Endothelial cell (in vitro differentiated cells): ENCODE data around the gene ADAMTSL5. TPM values are rescaled to one million over a fixed set of nuclear protein-coding genes. Genes with fewer than 3 reads are reported as not detected.

ENCODE experiments used
- DNase-seq: peaks from one replicate; pipeline ENCODE4 v3.0.0; 2021; ENCODE audit warnings: low spot score
- H3K27ac Mint-ChIP-seq: one replicate; pipeline ENCODE4 v1.8.0; 2021; ENCODE audit warnings: mixed read lengths, inconsistent platforms; ENCODE audit not compliant: unreplicated experiment
- H3K27me3 Mint-ChIP-seq: one replicate; pipeline ENCODE4 v1.8.0; 2021; ENCODE audit warnings: mild to moderate bottlenecking, moderate library complexity, mixed read lengths, inconsistent platforms; ENCODE audit not compliant: unreplicated experiment
- H3K36me3 Mint-ChIP-seq: one replicate; pipeline ENCODE4 v1.8.0; 2021; ENCODE audit warnings: mild to moderate bottlenecking, low read depth, mixed read lengths, inconsistent platforms; ENCODE audit not compliant: unreplicated experiment
- H3K4me1 Mint-ChIP-seq: one replicate; pipeline ENCODE4 v1.8.0; 2021; ENCODE audit warnings: mild to moderate bottlenecking, mixed read lengths, inconsistent platforms; ENCODE audit not compliant: unreplicated experiment
- H3K4me3 Mint-ChIP-seq: one replicate; pipeline ENCODE4 v1.8.0; 2021; ENCODE audit warnings: mild to moderate bottlenecking, mixed read lengths, inconsistent platforms; ENCODE audit not compliant: unreplicated experiment
- H3K9me3 Mint-ChIP-seq: one replicate; pipeline ENCODE4 v1.8.0; 2021; ENCODE audit warnings: mixed read lengths, inconsistent platforms; ENCODE audit not compliant: unreplicated experiment
- CTCF ChIP-seq: fragments of 200-600 bp; sonication (generic); IDR thresholded peaks from one replicate; pipeline ENCODE4 v1.5.0; 2021; ENCODE audit warnings: antibody characterized with exemption; ENCODE audit not compliant: unreplicated experiment
- total RNA-seq: library from RNA; stranded (reverse); fragmentation: NEBNext Ultra II Directional; extraction: Animal tissue kit (Norgen Biotek cat#: 25700); gene quantifications from one replicate; pipeline ENCODE4 v1.2.1, GENCODE V29; 2021; ENCODE audit not compliant: unreplicated experiment

Gene ADAMTSL5
- total RNA-seq, 1 donor from 2014 or later: 0.18 TPM

- Mint-ChIP-seq H3K36me3 (no peaks in the 10 kb centered on the region), H3K4me1 (no peaks in the 10 kb centered on the region), H3K4me3 (no peak overlapping the region), H3K27me3 (peaks cover 15% of the 10 kb centered on the region), H3K9me3 (no peaks in the 10 kb centered on the region), H3K27ac (no peak overlapping the region)
- no peak for TF ChIP-seq CTCF
- DNase-seq: no peak
Measured at GRCh38 chr19:1460033-1460995, 52.5 kb downstream of the ADAMTSL5 start.

- peaks cover 14% of the 10 kb centered on the region for H3K27me3 Mint-ChIP-seq
- TF ChIP-seq CTCF: no peak
- H3K27ac Mint-ChIP-seq: no peak overlapping the region
- no peaks in the 10 kb centered on the region for H3K4me1 Mint-ChIP-seq
- H3K4me3 Mint-ChIP-seq: no peak overlapping the region
- H3K9me3 Mint-ChIP-seq: no peaks in the 10 kb centered on the region
- H3K36me3 Mint-ChIP-seq: no peaks in the 10 kb centered on the region
- DNase-seq: no peak
Measured at GRCh38 chr19:1459479-1459878, 53.3 kb downstream of the ADAMTSL5 start.

DNA sequence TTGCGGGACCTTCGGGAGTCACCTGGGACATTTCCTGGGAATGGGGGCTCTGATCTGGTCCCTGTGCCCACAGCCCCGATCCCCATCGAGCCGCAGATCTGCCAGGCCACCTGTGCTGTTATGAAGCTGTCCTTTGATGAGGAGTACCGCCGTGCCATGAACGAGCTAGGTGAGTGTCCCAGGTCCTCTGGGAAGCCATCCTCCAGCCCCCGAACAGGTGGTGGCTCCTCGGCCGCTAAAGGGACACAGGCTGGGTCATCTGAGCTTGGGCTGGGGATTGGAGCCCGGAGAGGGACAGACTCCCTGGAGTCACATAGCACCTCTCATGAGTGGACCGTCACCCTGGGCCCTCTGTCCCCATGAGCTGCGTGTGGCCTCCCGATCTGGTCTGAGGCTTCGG lies 54.9 kb downstream of the ADAMTSL5 start:
- H3K27me3 Mint-ChIP-seq: peaks cover 14% of the 10 kb centered on the region
- H3K4me1 Mint-ChIP-seq: no peaks in the 10 kb centered on the region
- no peaks in the 10 kb centered on the region for H3K36me3 Mint-ChIP-seq
- H3K4me3 Mint-ChIP-seq: no peak overlapping the region
- DNase-seq: no peak
- no peaks in the 10 kb centered on the region for H3K9me3 Mint-ChIP-seq
- no peak for TF ChIP-seq CTCF
- no peak overlapping the region for H3K27ac Mint-ChIP-seq

GRCh38 chr19:1457031-1457739 lies 55.6 kb downstream of the ADAMTSL5 start:
- no peak for DNase-seq
- Mint-ChIP-seq H3K27me3 (peaks cover 14% of the 10 kb centered on the region), H3K27ac (peak overlapping the region; percentile 24), H3K4me3 (peak overlapping the region; percentile 15), H3K4me1 (no peaks in the 10 kb centered on the region), H3K9me3 (no peaks in the 10 kb centered on the region), H3K36me3 (no peaks in the 10 kb centered on the region)
- TF ChIP-seq CTCF: no peak
